ENCODE results near the gene SKAP1.
"Not testable (repeated sequence)": the region's sequence is repeated elsewhere in the genome, so short reads cannot be mapped to it uniquely, and the experiment has no call there.

The SKAP1 gene

GRCh38 chr17:48317732-48318131 lies 112.3 kb downstream of the SKAP1 start:
- DNase-seq (ENCODE audit: low read depth), result no peak

GRCh38 chr17:48314716-48315115 lies 115.3 kb downstream of the SKAP1 start:
- no peak for DNase-seq (ENCODE audit: low read depth)

- no peak for DNase-seq (ENCODE audit: low read depth)
Measured at GRCh38 chr17:48313096-48313755, 116.8 kb downstream of the SKAP1 start.

- DNase-seq (ENCODE audit: low read depth), result no peak
Measured at GRCh38 chr17:48311324-48311723, 118.7 kb downstream of the SKAP1 start.

- no peak for DNase-seq (ENCODE audit: low read depth)
Measured at GRCh38 chr17:48310748-48311213, 119.2 kb downstream of the SKAP1 start.

GRCh38 chr17:48308581-48308980 lies 121.4 kb downstream of the SKAP1 start:
- DNase-seq (ENCODE audit: low read depth), result no peak

GRCh38 chr17:48307814-48308411 lies 122.1 kb downstream of the SKAP1 start:
- peak; percentile 81 for DNase-seq (ENCODE audit: low read depth)

GRCh38 chr17:48307255-48307654 lies 122.8 kb downstream of the SKAP1 start:
- DNase-seq (ENCODE audit: low read depth), result no peak

- DNase-seq (ENCODE audit: low read depth), result no peak
Measured at GRCh38 chr17:48301002-48301401, 129.0 kb downstream of the SKAP1 start.

- DNase-seq (ENCODE audit: low read depth), result no peak
Measured at GRCh38 chr17:48299760-48300159, 130.3 kb downstream of the SKAP1 start.

- DNase-seq (ENCODE audit: low read depth), result no peak
Measured at GRCh38 chr17:48297825-48298224, 132.2 kb downstream of the SKAP1 start.

GRCh38 chr17:48296453-48296852 lies 133.6 kb downstream of the SKAP1 start:
- DNase-seq (ENCODE audit: low read depth), result no peak

GRCh38 chr17:48295362-48296288 lies 134.4 kb downstream of the SKAP1 start:
- peak; percentile 73 for DNase-seq (ENCODE audit: low read depth)

- peak; percentile 24 for DNase-seq (ENCODE audit: low read depth)
Measured at GRCh38 chr17:48294806-48295361, 135.1 kb downstream of the SKAP1 start.

GRCh38 chr17:48294020-48294805 lies 135.8 kb downstream of the SKAP1 start:
- DNase-seq (ENCODE audit: low read depth), result no peak

GRCh38 chr17:48293319-48294019 lies 136.5 kb downstream of the SKAP1 start:
- DNase-seq (ENCODE audit: low read depth), result peak; percentile 27

GRCh38 chr17:48290378-48290777 lies 139.6 kb downstream of the SKAP1 start:
- DNase-seq (ENCODE audit: low read depth), result no peak

GRCh38 chr17:48286917-48287316 lies 143.1 kb downstream of the SKAP1 start:
- DNase-seq (ENCODE audit: low read depth), result not testable (repeated sequence)

GRCh38 chr17:48285614-48286013 lies 144.4 kb downstream of the SKAP1 start:
- DNase-seq (ENCODE audit: low read depth), result no peak

GRCh38 chr17:48283907-48284306 lies 146.1 kb downstream of the SKAP1 start:
- DNase-seq (ENCODE audit: low read depth), result no peak

GRCh38 chr17:48283411-48283810 lies 146.6 kb downstream of the SKAP1 start:
- DNase-seq (ENCODE audit: low read depth), result no peak

Data from ELR (cell line).